ENCODE measurements around the gene CNTNAP2. TPM values are rescaled to one million over a fixed set of nuclear protein-coding genes. Genes with fewer than 3 reads are reported as not detected.

CNTNAP2 gene
- total RNA-seq, 4 donors from 2014 or later, result not detected

GRCh38 chr7:147048864-147049263 is 932.3 kb downstream of the CNTNAP2 start:
- Histone ChIP-seq H3K9me3 (no peaks in the 10 kb centered on the region), H3K36me3 (no peaks in the 10 kb centered on the region), H3K27me3 (no peaks in the 10 kb centered on the region), H3K4me1 (no peaks in the 10 kb centered on the region), H3K27ac (no peak overlapping the region), H3K4me3 (no peak overlapping the region)
- intact Hi-C loops (cut with DNase I; ENCODE audit: low total_unique reads), result no loop called here
- TF ChIP-seq, protein P1, sequence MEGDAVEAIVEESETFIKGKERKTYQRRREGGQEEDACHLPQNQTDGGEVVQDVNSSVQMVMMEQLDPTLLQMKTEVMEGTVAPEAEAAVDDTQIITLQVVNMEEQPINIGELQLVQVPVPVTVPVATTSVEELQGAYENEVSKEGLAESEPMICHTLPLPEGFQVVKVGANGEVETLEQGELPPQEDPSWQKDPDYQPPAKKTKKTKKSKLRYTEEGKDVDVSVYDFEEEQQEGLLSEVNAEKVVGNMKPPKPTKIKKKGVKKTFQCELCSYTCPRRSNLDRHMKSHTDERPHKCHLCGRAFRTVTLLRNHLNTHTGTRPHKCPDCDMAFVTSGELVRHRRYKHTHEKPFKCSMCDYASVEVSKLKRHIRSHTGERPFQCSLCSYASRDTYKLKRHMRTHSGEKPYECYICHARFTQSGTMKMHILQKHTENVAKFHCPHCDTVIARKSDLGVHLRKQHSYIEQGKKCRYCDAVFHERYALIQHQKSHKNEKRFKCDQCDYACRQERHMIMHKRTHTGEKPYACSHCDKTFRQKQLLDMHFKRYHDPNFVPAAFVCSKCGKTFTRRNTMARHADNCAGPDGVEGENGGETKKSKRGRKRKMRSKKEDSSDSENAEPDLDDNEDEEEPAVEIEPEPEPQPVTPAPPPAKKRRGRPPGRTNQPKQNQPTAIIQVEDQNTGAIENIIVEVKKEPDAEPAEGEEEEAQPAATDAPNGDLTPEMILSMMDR (IDR thresholded peaks at IDR 0.05 in 4 of 5, conservative IDR thresholded peaks at IDR 0.05 in 1 of 5), result no peak
- no peak for TF ChIP-seq POLR2A (IDR thresholded peaks at IDR 0.05)
- no peak for DNase-seq
- ATAC-seq, result no peak
- in situ Hi-C loops (cut with MboI; ENCODE audit: low sequenced_read_pairs in 4 of 4), result no loop called here

DNA sequence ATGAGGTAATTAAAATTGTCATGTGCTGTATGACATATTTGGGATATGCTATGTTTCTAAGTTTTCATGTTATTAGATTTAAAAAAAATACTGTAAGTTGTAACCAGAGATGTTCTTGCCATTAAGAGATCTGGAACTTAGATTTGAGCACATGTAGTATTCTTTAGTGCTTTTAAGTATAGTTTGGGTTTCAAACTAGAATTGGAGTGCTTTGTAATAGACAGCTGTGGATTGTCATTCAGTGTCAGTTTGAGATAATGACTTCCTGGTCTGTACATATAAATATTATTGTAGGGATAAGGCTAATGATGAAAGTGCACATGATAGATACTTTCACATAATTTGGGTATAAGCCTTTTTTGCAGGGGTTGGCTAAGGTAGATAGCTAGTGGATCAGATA is 936.2 kb downstream of the CNTNAP2 start:
- no peaks in the 10 kb centered on the region for H3K36me3 ChIP-seq
- in situ Hi-C loops (cut with MboI; ENCODE audit: low sequenced_read_pairs in 4 of 4), result no loop called here
- H3K4me1 ChIP-seq, result no peaks in the 10 kb centered on the region
- no peak overlapping the region for H3K27ac ChIP-seq
- ATAC-seq (no peak), DNase-seq (no peak)
- TF ChIP-seq, protein P1 (IDR thresholded peaks at IDR 0.05 in 4 of 5, conservative IDR thresholded peaks at IDR 0.05 in 1 of 5), result no peak
- no peak for TF ChIP-seq POLR2A (IDR thresholded peaks at IDR 0.05)
- H3K27me3 ChIP-seq, result no peaks in the 10 kb centered on the region
- H3K4me3 ChIP-seq, result no peak overlapping the region
- H3K9me3 ChIP-seq, result no peaks in the 10 kb centered on the region
- intact Hi-C loops (cut with DNase I; ENCODE audit: low total_unique reads), result no loop called here

- no peaks in the 10 kb centered on the region for H3K36me3 ChIP-seq
- no peak overlapping the region for H3K27ac ChIP-seq
- in situ Hi-C loops (cut with MboI; ENCODE audit: low sequenced_read_pairs in 4 of 4), result no loop called here
- TF ChIP-seq, protein P1 (IDR thresholded peaks at IDR 0.05 in 4 of 5, conservative IDR thresholded peaks at IDR 0.05 in 1 of 5), result no peak
- DNase-seq, result no peak
- intact Hi-C loops (cut with DNase I; ENCODE audit: low total_unique reads), result no loop called here
- H3K4me3 ChIP-seq, result no peak overlapping the region
- no peaks in the 10 kb centered on the region for H3K4me1 ChIP-seq
- H3K9me3 ChIP-seq, result no peaks in the 10 kb centered on the region
- H3K27me3 ChIP-seq, result no peaks in the 10 kb centered on the region
- ATAC-seq, result no peak
Measured at GRCh38 chr7:147053746-147054145, 937.1 kb downstream of the CNTNAP2 start.

- H3K9me3 ChIP-seq, result no peaks in the 10 kb centered on the region
- no peaks in the 10 kb centered on the region for H3K36me3 ChIP-seq
- intact Hi-C loops (cut with DNase I; ENCODE audit: low total_unique reads), result no loop called here
- DNase-seq (no peak), ATAC-seq (no peak)
- no peak overlapping the region for H3K4me3 ChIP-seq
- no peak overlapping the region for H3K27ac ChIP-seq
- no peak for TF ChIP-seq POLR2A (IDR thresholded peaks at IDR 0.05)
- TF ChIP-seq, protein P1 (IDR thresholded peaks at IDR 0.05 in 4 of 5, conservative IDR thresholded peaks at IDR 0.05 in 1 of 5), result no peak
- H3K27me3 ChIP-seq, result no peaks in the 10 kb centered on the region
- in situ Hi-C loops (cut with MboI; ENCODE audit: low sequenced_read_pairs in 4 of 4), result no loop called here
- no peaks in the 10 kb centered on the region for H3K4me1 ChIP-seq
Measured at GRCh38 chr7:147060070-147060469, 943.5 kb downstream of the CNTNAP2 start.

- intact Hi-C loops (cut with DNase I; ENCODE audit: low total_unique reads) (no loop called here), in situ Hi-C loops (cut with MboI; ENCODE audit: low sequenced_read_pairs in 4 of 4) (no loop called here)
Measured at GRCh38 chr7:147062897-147063296, 946.3 kb downstream of the CNTNAP2 start.

More at GRCh38 chr7:147062897-147063296, 946.3 kb downstream of the CNTNAP2 start:
- no peak for TF ChIP-seq POLR2A (IDR thresholded peaks at IDR 0.05)
- TF ChIP-seq, protein P1 (IDR thresholded peaks at IDR 0.05 in 4 of 5, conservative IDR thresholded peaks at IDR 0.05 in 1 of 5), result no peak
- H3K27ac ChIP-seq, result no peak overlapping the region
- DNase-seq, result no peak
- H3K4me3 ChIP-seq, result no peak overlapping the region
- no peaks in the 10 kb centered on the region for H3K36me3 ChIP-seq
- no peaks in the 10 kb centered on the region for H3K4me1 ChIP-seq
- no peaks in the 10 kb centered on the region for H3K27me3 ChIP-seq
- no peaks in the 10 kb centered on the region for H3K9me3 ChIP-seq
- ATAC-seq, result no peak

All from gastrocnemius medialis (tissue), 4 donors.